CD14-positive monocyte (primary cell): ENCODE measurements around the gene NEK6. TPM values are rescaled to one million over a fixed set of nuclear protein-coding genes. Genes with fewer than 3 reads are reported as not detected.

Experiments used
- DNase-seq, 3 donors: peaks; one replicate each; pipeline ENCODE4 v3.0.0-alpha.2; 2011 to 2022
- H2AFZ ChIP-seq: 2 replicates; pipeline ENCODE4 v1.6.0; 2012; ENCODE audit warnings: mild to moderate bottlenecking, low read depth, low read length, inconsistent platforms; ENCODE audit not compliant: insufficient read depth, poor library complexity, severe bottlenecking
- H3K27ac ChIP-seq, 2 donors: 1 replicate in 1 of 2; 2 replicates in 1 of 2; pipeline ENCODE4 v1.5.1; 2012 to 2013; ENCODE audit warnings: low read length in 2 of 2, control low read depth in 1 of 2, inconsistent platforms in 1 of 2, low read depth in 1 of 2, mild to moderate bottlenecking in 1 of 2
- H3K27me3 ChIP-seq, 2 donors: one replicate each; pipeline versions ENCODE4 v1.6.0 to v1.6.1; 2011 to 2013; ENCODE audit warnings: low read length in 2 of 2; ENCODE audit not compliant: control insufficient read depth in 2 of 2, insufficient read depth in 2 of 2
- H3K36me3 ChIP-seq, 2 donors: replicated peaks in 1 of 2; 1 replicate in 1 of 2; 2 replicates in 1 of 2; pipeline versions ENCODE4 v1.5.1 to v1.6.1; 2012 to 2013; ENCODE audit warnings: low read length in 2 of 2, control low read depth in 1 of 2, inconsistent platforms in 1 of 2, mild to moderate bottlenecking in 1 of 2; ENCODE audit not compliant: insufficient read depth in 2 of 2, control insufficient read depth in 1 of 2
- H3K4me1 ChIP-seq, 2 donors: 1 replicate in 1 of 2; 2 replicates in 1 of 2; pipeline versions ENCODE4 v1.5.1 to v1.6.1; 2012 to 2013; ENCODE audit warnings: low read length in 2 of 2, control low read depth in 1 of 2, inconsistent platforms in 1 of 2, mild to moderate bottlenecking in 1 of 2, moderate library complexity in 1 of 2; ENCODE audit not compliant: insufficient read depth in 2 of 2, control insufficient read depth in 1 of 2
- H3K4me2 ChIP-seq: replicated peaks from 2 replicates; pipeline ENCODE3; 2012; ENCODE audit warnings: low read length, moderate library complexity, mild to moderate bottlenecking; ENCODE audit not compliant: poor library complexity, severe bottlenecking; ENCODE audit errors: extremely low read depth
- H3K4me3 ChIP-seq, 3 experiments: fragments of 200-600 bp in 1 of 3; sonication (generic) in 1 of 3; replicated peaks in 1 of 3; 1 replicate in 2 of 3; 2 replicates in 1 of 3; pipeline ENCODE4 v1.5.1; 2011 to 2013; ENCODE audit warnings: low read length in 3 of 3, mild to moderate bottlenecking in 3 of 3, control low read depth in 2 of 3, low read depth in 2 of 3, inconsistent platforms in 1 of 3, moderate library complexity in 1 of 3
- H3K79me2 ChIP-seq: 2 replicates; pipeline ENCODE4 v1.6.0; 2012; ENCODE audit warnings: mild to moderate bottlenecking, control low read depth, inconsistent platforms, low read length, moderate library complexity; ENCODE audit not compliant: insufficient read depth
- H3K9ac ChIP-seq: 2 replicates; pipeline ENCODE4 v1.6.0; 2017; ENCODE audit warnings: low read length, mild to moderate bottlenecking; ENCODE audit not compliant: insufficient read depth, poor library complexity, severe bottlenecking
- H3K9me3 ChIP-seq, 2 donors: replicated peaks in 1 of 2; 1 replicate in 1 of 2; 2 replicates in 1 of 2; pipeline versions ENCODE4 v1.5.1 to v1.6.1; 2012 to 2013; ENCODE audit warnings: low read length in 2 of 2, control low read depth in 1 of 2; ENCODE audit not compliant: control insufficient read depth in 1 of 2, insufficient read depth in 1 of 2
- H4K20me1 ChIP-seq: 2 replicates; pipeline ENCODE4 v1.6.0; 2012; ENCODE audit warnings: mild to moderate bottlenecking, low read length, control low read depth, moderate library complexity; ENCODE audit not compliant: insufficient read depth
- H3K27ac Mint-ChIP-seq, 7 donors: one replicate each; pipeline ENCODE4 v1.8.0; 2020; ENCODE audit warnings: mild to moderate bottlenecking in 7 of 7, mixed read lengths in 7 of 7, moderate library complexity in 6 of 7, inconsistent platforms in 2 of 7
- H3K27me3 Mint-ChIP-seq, 3 donors: one replicate each; pipeline ENCODE4 v1.8.0; 2021 to 2022; ENCODE audit warnings: low read depth in 3 of 3, mild to moderate bottlenecking in 3 of 3, mixed read lengths in 3 of 3, moderate library complexity in 3 of 3, inconsistent platforms in 1 of 3
- H3K36me3 Mint-ChIP-seq, 2 donors: one replicate each; pipeline ENCODE4 v1.8.0; 2020; ENCODE audit warnings: mixed read lengths in 2 of 2, inconsistent platforms in 1 of 2, mild to moderate bottlenecking in 1 of 2
- H3K4me1 Mint-ChIP-seq: one replicate; pipeline ENCODE4 v1.8.0; 2020; ENCODE audit warnings: mild to moderate bottlenecking, mixed read lengths
- H3K4me3 Mint-ChIP-seq, 2 donors: one replicate each; pipeline ENCODE4 v1.8.0; 2020; ENCODE audit warnings: mild to moderate bottlenecking in 2 of 2, mixed read lengths in 2 of 2, moderate library complexity in 1 of 2
- H3K9me3 Mint-ChIP-seq, 7 donors: one replicate each; pipeline ENCODE4 v1.8.0; 2020 to 2022; ENCODE audit warnings: mixed read lengths in 7 of 7, mild to moderate bottlenecking in 6 of 7, moderate library complexity in 6 of 7, inconsistent platforms in 2 of 7
- WGBS: methylation state at CpG from one replicate; pipeline ENCODE4 v1.1.5; 2013; ENCODE audit warnings: missing lambda C conversion rate; ENCODE audit not compliant: insufficient coverage; 5-methylcytosine and 5-hydroxymethylcytosine counted together
- intact Hi-C, 2 donors: fragments of 100-400 bp; cut with micrococcal nuclease; formaldehyde crosslinking; loops; one replicate each; pipeline versions ENCODE4 v1.15.0 to v1.15.1; 2023
- polyA plus RNA-seq, 3 donors: library from polyadenylated mRNA; depleted of rRNA in 1 of 3; unstranded in 2 of 3; stranded (reverse) in 1 of 3; fragments of 300-500 nt in 2 of 3; fragments of >200 nt in 1 of 3; fragmentation: Illumina TruSeq in 2 of 3; gene quantifications; 1 replicate in 2 of 3; 2 replicates in 1 of 3; pipeline ENCODE4 v1.2.3, GENCODE V29; 2012 to 2021
- TF ChIP-seq, protein P1 (sequence below): fragments of 200-600 bp; IDR thresholded peaks from one replicate; pipeline ENCODE4 v1.8.0; 2022; ENCODE audit warnings: antibody characterized with exemption, mild to moderate bottlenecking

Gene NEK6
- polyA plus RNA-seq, 3 donors: 26.1 to 46.0 (median 35.8) TPM

DNA sequence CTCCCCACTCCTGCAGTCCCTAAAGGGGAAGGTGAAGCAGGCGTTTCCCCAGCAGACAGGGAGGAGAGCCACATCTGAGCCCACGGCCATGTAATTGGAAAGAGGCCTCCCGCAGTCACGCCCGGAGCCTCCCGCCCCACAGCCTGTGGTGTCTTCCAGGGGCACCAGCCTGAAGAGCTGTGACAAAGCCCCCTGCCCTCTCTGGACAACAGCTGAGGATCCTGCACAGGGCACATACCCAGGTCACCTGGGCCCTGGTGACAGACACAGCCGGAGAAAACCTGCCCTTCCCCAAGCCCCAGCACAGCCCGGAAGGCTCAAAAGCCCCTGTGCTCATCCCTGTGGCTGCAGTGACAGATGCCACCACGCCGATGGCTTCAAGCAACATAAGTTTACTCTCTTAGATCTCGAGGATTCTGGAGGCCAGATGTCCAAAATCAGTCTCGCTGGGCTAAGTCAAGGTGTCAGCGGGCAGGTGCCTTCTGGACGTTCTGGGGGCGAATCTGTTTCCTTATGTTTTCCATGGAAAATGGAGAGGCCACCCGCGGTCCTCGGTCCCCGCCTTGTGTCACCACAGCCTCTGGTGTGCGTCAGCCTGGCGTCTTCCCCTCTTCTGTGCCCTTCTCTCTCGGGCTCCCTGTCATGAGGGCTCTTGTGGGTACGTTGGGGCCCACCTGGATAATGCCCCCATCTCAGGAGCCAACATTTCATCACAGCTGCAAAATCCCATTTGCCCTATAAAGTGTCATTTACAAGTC is 86.0 kb downstream of the NEK6 start:
- no peak for DNase-seq
- Mint-ChIP-seq H3K27ac (peak overlapping the region in 2 of 7 donors; percentile 37 to 80), H3K9me3 (peaks cover 0 to 3% (median 0%) of the 10 kb centered on the region in 7 donors), H3K4me3 (no peak overlapping the region), H3K27me3 (no peaks in the 10 kb centered on the region), H3K36me3 (peaks cover 66 to 96% of the 10 kb centered on the region in 2 donors), H3K4me1 (no peaks in the 10 kb centered on the region)
- H3K4me3 ChIP-seq: no peak overlapping the region
- no peaks in the 10 kb centered on the region for H3K9me3 ChIP-seq
- peaks cover 8% of the 10 kb centered on the region for H3K79me2 ChIP-seq
- WGBS: 96% methylated on average over 18 of the region's 23 CpGs
- no peak overlapping the region for H2AFZ ChIP-seq
- TF ChIP-seq, protein P1, sequence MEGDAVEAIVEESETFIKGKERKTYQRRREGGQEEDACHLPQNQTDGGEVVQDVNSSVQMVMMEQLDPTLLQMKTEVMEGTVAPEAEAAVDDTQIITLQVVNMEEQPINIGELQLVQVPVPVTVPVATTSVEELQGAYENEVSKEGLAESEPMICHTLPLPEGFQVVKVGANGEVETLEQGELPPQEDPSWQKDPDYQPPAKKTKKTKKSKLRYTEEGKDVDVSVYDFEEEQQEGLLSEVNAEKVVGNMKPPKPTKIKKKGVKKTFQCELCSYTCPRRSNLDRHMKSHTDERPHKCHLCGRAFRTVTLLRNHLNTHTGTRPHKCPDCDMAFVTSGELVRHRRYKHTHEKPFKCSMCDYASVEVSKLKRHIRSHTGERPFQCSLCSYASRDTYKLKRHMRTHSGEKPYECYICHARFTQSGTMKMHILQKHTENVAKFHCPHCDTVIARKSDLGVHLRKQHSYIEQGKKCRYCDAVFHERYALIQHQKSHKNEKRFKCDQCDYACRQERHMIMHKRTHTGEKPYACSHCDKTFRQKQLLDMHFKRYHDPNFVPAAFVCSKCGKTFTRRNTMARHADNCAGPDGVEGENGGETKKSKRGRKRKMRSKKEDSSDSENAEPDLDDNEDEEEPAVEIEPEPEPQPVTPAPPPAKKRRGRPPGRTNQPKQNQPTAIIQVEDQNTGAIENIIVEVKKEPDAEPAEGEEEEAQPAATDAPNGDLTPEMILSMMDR: no peak
- H3K36me3 ChIP-seq: peaks cover 93 to 100% of the 10 kb centered on the region in 2 donors
- no peak overlapping the region for H3K4me2 ChIP-seq
- intact Hi-C loops: no loop called here
- peaks cover 100% of the 10 kb centered on the region for H4K20me1 ChIP-seq
- H3K27ac ChIP-seq: no peak overlapping the region
- no peak overlapping the region for H3K9ac ChIP-seq
- H3K27me3 ChIP-seq: no peaks in the 10 kb centered on the region
- no peaks in the 10 kb centered on the region for H3K4me1 ChIP-seq

DNA sequence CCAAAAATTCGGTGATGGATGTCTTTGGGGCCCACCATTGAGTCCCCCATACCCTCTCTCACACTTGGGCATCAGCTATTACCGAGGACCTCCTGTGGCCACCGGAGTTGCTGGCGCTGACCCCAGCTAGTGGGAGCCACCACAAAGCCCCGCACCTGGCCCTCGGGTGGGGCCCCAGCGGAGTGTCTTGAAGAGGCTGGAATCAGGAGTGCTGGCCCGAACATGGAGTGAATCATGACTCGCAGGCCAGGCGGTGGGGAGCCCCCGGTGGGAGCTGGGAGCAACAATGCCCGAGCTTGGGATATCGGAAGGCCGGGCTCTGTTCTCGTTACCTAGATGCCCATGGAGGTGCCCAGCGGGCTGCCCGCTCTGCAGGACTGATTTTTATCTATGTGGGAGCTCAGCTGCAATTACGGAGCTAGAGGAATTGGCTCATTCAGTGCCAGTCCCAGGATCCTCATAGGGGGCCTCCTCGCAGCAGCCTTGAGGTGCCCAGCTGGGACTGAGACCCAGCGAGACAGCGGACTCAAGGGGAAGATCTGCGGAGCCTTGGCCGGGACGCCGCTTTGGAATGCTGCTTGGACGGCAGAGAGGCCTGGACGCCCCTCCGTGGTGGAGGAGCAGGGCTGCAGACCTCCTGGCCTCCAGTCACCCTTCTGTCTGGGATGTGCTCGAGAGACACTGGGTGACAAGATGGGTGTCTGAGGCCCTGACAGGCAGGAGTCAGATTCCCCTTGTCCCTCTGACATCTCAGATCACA is 86.7 kb downstream of the NEK6 start:
- Histone ChIP-seq H3K79me2 (peaks cover 8% of the 10 kb centered on the region), H3K27me3 (no peaks in the 10 kb centered on the region), H2AFZ (no peak overlapping the region), H3K4me1 (no peaks in the 10 kb centered on the region), H3K36me3 (peaks cover 96 to 100% of the 10 kb centered on the region in 2 donors), H3K9ac (no peak overlapping the region), H3K4me2 (no peak overlapping the region), H4K20me1 (peaks cover 100% of the 10 kb centered on the region), H3K9me3 (no peaks in the 10 kb centered on the region), H3K4me3 (no peak overlapping the region), H3K27ac (no peak overlapping the region)
- H3K4me3 Mint-ChIP-seq: no peak overlapping the region
- intact Hi-C loops: no loop called here
- TF ChIP-seq, protein P1: no peak
- no peaks in the 10 kb centered on the region for H3K4me1 Mint-ChIP-seq
- WGBS: 97% methylated on average over 27 of the region's 29 CpGs
- peak overlapping the region in 3 of 7 donors; percentile 37 to 80 (median 48) for H3K27ac Mint-ChIP-seq
- no peak for DNase-seq
- no peaks in the 10 kb centered on the region for H3K27me3 Mint-ChIP-seq
- peaks cover 0 to 3% (median 0%) of the 10 kb centered on the region in 7 donors for H3K9me3 Mint-ChIP-seq
- peaks cover 70 to 96% of the 10 kb centered on the region in 2 donors for H3K36me3 Mint-ChIP-seq
